PC-9 (cell line): ENCODE results near the gene MOK.

Experiments used
- EZH2 ChIP-seq: fragments of 200-600 bp; sonication (generic); IDR thresholded peaks from 2 replicates; pipeline ENCODE4 v1.8.0; 2017; ENCODE audit warnings: antibody characterized with exemption, low read depth
- TF ChIP-seq, protein P1 (sequence below): fragments of 200-600 bp; sonication (generic); conservative IDR thresholded peaks from 2 replicates; pipeline ENCODE4 v1.6.1; 2017; ENCODE audit warnings: mixed run types, antibody characterized with exemption, mild to moderate bottlenecking, moderate library complexity

DNA sequence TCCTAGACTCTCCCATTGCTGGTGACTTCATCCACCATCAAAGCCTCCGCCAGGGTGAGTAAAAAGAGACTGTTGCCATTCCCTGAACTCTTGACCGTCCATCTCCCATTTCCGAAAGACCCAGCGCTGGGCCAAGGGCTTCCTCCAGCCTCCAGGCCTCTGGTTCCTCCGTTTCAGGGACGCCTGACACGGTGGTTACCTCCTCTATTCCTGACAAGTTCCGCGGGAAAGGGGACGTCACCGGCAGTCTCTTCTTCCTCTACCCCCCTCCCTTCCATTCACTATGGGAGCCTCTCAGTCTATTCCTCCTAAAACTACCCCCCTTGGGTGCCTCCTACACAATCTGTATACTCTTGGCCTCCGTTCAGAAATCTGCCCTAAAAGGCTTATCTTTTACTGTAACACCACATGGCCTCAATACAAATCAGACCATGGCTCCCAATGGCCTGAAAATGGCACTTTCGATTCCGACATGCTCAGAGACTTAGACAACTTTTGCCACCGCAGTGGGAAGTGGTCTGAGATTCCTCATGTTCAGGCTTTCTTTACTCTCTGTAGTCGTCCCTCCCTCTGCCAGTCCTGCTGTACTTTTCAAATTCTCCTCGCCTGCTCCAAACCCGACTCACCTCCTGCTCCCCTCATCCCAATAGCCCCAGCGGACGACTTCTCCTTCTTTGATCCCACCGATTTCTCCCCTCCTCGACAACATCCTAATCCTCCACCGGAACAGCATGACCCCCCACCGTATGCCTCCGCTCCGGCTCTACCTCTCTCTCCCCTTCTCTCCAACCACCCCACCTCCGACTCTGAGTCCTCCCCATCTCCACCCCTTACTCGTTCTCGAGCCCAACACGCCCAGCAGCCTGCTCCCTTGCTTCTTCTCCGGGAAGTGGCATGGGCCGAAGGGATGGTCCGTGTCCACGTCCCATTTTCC is 70.4 kb downstream of the MOK start:
- TF ChIP-seq, protein P1, sequence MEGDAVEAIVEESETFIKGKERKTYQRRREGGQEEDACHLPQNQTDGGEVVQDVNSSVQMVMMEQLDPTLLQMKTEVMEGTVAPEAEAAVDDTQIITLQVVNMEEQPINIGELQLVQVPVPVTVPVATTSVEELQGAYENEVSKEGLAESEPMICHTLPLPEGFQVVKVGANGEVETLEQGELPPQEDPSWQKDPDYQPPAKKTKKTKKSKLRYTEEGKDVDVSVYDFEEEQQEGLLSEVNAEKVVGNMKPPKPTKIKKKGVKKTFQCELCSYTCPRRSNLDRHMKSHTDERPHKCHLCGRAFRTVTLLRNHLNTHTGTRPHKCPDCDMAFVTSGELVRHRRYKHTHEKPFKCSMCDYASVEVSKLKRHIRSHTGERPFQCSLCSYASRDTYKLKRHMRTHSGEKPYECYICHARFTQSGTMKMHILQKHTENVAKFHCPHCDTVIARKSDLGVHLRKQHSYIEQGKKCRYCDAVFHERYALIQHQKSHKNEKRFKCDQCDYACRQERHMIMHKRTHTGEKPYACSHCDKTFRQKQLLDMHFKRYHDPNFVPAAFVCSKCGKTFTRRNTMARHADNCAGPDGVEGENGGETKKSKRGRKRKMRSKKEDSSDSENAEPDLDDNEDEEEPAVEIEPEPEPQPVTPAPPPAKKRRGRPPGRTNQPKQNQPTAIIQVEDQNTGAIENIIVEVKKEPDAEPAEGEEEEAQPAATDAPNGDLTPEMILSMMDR: no peak
- TF ChIP-seq EZH2: no peak
